ENCODE results near the gene SHOC2. TPM values are rescaled to one million over a fixed set of nuclear protein-coding genes. Genes with fewer than 3 reads are reported as not detected.

Gene SHOC2
- total RNA-seq, 1 experiment from 2014 or later, result 23.7 TPM

GRCh38 chr10:110973400-110973799 is 54.0 kb downstream of the SHOC2 start:
- H2BK15ac ChIP-seq (ENCODE audit: low read depth, low read length), result no peak overlapping the region
- no peaks in the 10 kb centered on the region for H3K79me1 ChIP-seq (ENCODE audit: insufficient read depth, low read depth, low read length, poor library complexity, severe bottlenecking)
- no peak overlapping the region for H4K8ac ChIP-seq (replicated peaks; ENCODE audit: insufficient read length, low read depth, low read length)
- H3K27me3 Mint-ChIP-seq (ENCODE audit: low read depth), result no peaks in the 10 kb centered on the region
- no peaks in the 10 kb centered on the region; the same call in 1 of the 2 replicates for H3K79me2 ChIP-seq (ENCODE audit: insufficient read depth, low read length)
- no peak overlapping the region for H2BK20ac ChIP-seq (ENCODE audit: low read depth, low read length, poor library complexity, severe bottlenecking)
- no peaks in the 10 kb centered on the region for H3K9me3 ChIP-seq (ENCODE audit: control insufficient read depth, low read depth, low read length)
- TF ChIP-seq CTCF (conservative IDR thresholded peaks at IDR 0.05), result no peak
- no peak overlapping the region for H3K56ac ChIP-seq (ENCODE audit: insufficient read length, low read depth, low read length)
- H3T11ph ChIP-seq (ENCODE audit: low read length), result no peak overlapping the region
- no peaks in the 10 kb centered on the region for H3K27me3 ChIP-seq (ENCODE audit: insufficient read depth, low read length)
- no peaks in the 10 kb centered on the region for H4K20me1 ChIP-seq (ENCODE audit: control insufficient read depth, insufficient read depth, insufficient read length)
- no peak overlapping the region for H3K4me3 Mint-ChIP-seq
- no peak overlapping the region for H2AFZ ChIP-seq (ENCODE audit: low read length)
- no peak overlapping the region for H3K23ac ChIP-seq (ENCODE audit: insufficient read length, low read depth, low read length)
- H3K27ac Mint-ChIP-seq, result no peak overlapping the region
- no peak for DNase-seq
- no peaks in the 10 kb centered on the region for H3K4me1 ChIP-seq (ENCODE audit: insufficient read depth, low read length)
- H4K5ac ChIP-seq (ENCODE audit: insufficient read length, low read depth, low read length), result no peak overlapping the region
- peaks cover 12 to 13% of the 10 kb centered on the region in 2 experiments for H3K4me1 Mint-ChIP-seq
- H3K9me3 Mint-ChIP-seq, result no peaks in the 10 kb centered on the region
- H3K36me3 Mint-ChIP-seq (ENCODE audit: insufficient read depth in 1 of 3, low read depth in 3 of 3), result no peaks in the 10 kb centered on the region; a peak in 2 of 7 replicates
- H3K4ac ChIP-seq (ENCODE audit: low read depth, low read length), result no peak overlapping the region
- H3K23me2 ChIP-seq (ENCODE audit: insufficient read length, low read depth, low read length, poor library complexity, severe bottlenecking), result no peaks in the 10 kb centered on the region
- H3K4me2 ChIP-seq (ENCODE audit: insufficient read depth, insufficient read length, low read length), result no peak overlapping the region
- no peak overlapping the region for H3K9ac ChIP-seq (ENCODE audit: extremely low read depth, insufficient read length, low read length)
- no peak overlapping the region for H3K18ac ChIP-seq (ENCODE audit: insufficient read length, low read depth, low read length)
- WGBS (ENCODE audit: extremely low coverage, insufficient read length, low lambda C conversion rate), result no CpG with 5 or more reads among the region's 3 CpGs
- H2BK12ac ChIP-seq (ENCODE audit: insufficient read length, low read depth, low read length), result no peak overlapping the region
- no peak overlapping the region for H4K91ac ChIP-seq (ENCODE audit: insufficient read length, low read depth, low read length)
- H2AK5ac ChIP-seq (ENCODE audit: insufficient read length, low read length), result no peak overlapping the region
- no peak overlapping the region for H3K27ac ChIP-seq (ENCODE audit: insufficient read length, low read depth, low read length)
- H2BK5ac ChIP-seq (ENCODE audit: insufficient read length, low read length), result no peak overlapping the region
- H2BK120ac ChIP-seq (ENCODE audit: low read depth, low read length, poor library complexity, severe bottlenecking), result no peak overlapping the region
- H3K14ac ChIP-seq (ENCODE audit: insufficient read depth, low read length), result no peak overlapping the region
